IMR-90 (cell line): ENCODE data around the gene DIPK1A.

ENCODE experiments used
- CTCF ChIP-seq: conservative IDR thresholded peaks from 2 replicates; pipeline ENCODE4 v1.5.1; 2012; ENCODE audit warnings: mild to moderate bottlenecking, low read depth, low read length, improper control_type of control experiment
- POLR2A ChIP-seq: IDR thresholded peaks from 2 replicates; pipeline ENCODE4 v1.6.1; 2012; ENCODE audit warnings: mild to moderate bottlenecking, low read depth, low read length

DNA sequence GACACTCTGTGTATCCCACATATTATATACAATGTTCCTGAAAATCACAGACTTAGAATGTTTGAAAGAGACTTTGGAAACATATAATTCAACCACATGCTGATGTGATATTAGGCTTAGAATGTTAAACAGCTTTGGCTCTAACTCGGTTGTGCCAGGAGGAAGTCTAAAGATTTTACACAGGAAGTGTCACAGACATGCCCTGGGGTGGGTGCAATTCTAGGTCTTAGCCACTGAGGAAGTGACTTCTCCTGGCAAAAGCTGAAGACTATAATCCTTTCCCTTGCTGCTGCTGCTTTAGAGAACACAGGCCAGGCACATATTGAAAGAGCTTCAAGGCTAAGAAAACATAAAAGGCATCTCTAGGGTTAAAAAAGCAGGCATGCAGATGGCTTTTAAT is 78.4 kb downstream of the DIPK1A start:
- TF ChIP-seq CTCF (no peak), POLR2A (no peak)
